ENCODE data around the gene TRIM4. TPM values are rescaled to one million over a fixed set of nuclear protein-coding genes. Genes with fewer than 3 reads are reported as not detected.
"Not testable (repeated sequence)": the region's sequence is repeated elsewhere in the genome, so short reads cannot be mapped to it uniquely, and the experiment has no call there.

The TRIM4 gene, protein sequence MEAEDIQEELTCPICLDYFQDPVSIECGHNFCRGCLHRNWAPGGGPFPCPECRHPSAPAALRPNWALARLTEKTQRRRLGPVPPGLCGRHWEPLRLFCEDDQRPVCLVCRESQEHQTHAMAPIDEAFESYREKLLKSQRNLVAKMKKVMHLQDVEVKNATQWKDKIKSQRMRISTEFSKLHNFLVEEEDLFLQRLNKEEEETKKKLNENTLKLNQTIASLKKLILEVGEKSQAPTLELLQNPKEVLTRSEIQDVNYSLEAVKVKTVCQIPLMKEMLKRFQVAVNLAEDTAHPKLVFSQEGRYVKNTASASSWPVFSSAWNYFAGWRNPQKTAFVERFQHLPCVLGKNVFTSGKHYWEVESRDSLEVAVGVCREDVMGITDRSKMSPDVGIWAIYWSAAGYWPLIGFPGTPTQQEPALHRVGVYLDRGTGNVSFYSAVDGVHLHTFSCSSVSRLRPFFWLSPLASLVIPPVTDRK
- 10 to 100 TPM; 41.2 to 42.2 TPM for total RNA-seq

DNA sequence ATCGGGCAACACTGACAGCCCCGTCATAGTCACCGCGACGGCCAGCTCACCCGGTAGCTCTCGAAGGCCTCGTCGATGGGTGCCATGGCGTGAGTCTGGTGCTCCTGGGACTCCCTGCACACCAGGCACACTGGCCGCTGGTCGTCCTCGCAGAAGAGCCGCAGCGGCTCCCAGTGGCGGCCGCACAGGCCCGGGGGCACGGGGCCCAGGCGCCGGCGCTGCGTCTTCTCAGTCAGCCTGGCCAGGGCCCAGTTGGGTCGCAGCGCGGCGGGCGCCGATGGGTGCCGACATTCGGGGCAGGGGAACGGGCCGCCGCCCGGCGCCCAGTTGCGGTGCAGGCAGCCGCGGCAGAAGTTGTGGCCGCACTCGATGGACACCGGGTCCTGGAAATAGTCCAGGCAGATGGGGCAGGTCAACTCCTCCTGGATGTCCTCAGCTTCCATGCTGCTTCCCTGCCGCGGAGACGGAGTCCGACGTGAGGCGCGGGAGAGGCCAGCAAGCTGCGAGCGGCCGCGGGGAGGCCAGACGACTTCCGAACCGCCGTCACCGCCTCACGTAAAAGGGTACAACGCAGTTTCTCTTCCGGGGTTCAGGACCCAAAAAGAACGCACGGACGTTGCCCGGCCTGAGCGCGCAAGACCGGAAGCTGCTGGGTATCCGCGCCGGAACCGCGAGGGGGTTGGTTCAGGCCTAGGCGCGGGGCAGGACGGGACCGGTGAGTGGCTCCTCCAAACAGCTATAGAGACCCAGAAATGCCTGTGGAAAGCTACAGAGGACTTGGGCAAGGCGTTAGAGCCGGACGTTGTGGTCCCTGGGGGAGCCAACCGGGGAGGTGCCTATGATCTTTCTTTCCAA lies at the start of gene TRIM4:
TRIM4 (minus strand) TSS at position 572 of the 855 bp plus-strand sequence; CDS start at position 443, 129 bp downstream.
- Mint-ChIP-seq H3K9me3 (no peaks in the 10 kb centered on the region), H3K4me3 (peak within 1 kb of the TSS; percentile 97), H3K27me3 (no peaks in the 10 kb centered on the region), H3K36me3 (peaks cover 35% of the 10 kb centered on the region), H3K27ac (peak within 1 kb of the TSS; percentile 96), H3K4me1 (peaks cover 44% of the 10 kb centered on the region)
- POLR2A ChIA-PET: interaction anchor here (0.6 to 2.6 kb wide), 19 partner anchors 10 to 446 kb away, joined by 3 to 16 read pairs (median 4); partner anchors contain the start of genes AP4M1, COPS6, GJC3 and LAMTOR4
- DNase-seq (peak; percentile 90), ATAC-seq (ENCODE audit: low read depth) (peak; percentile 98)

DNA sequence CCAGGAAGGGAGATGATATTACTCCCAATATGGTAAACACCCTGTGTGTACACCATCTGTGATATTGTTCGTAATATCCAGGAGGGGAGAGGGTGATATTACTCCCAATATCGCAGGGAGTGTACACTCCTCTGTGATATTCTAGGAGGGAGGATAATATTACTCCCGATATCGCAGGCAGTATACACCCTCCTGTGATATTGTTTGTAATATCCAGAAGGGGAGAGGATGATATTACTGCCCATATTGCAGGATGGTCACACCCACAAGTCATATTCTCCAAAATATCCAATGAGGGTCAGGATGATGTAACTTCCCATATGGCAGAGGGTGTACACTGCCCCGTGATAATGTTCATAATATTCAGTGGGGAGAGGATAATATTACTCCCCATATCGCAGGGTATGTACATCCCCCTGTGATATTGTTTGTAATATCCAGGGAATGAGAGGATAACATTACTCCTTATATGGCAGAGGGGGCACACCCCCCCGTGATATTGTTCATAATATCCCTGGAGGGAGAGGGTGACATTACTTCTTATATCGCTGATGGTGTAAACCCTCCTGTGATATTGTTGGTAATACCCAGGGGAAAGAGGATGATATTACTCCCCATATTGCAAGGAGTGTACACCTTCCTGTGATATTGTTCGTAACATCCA lies 39.4 kb upstream of the TRIM4 start:
- ATAC-seq (ENCODE audit: low read depth) (no peak), DNase-seq (no peak)
- peaks cover 1% of the 10 kb centered on the region for H3K4me1 Mint-ChIP-seq
- H3K27ac Mint-ChIP-seq: no peak overlapping the region
- H3K9me3 Mint-ChIP-seq: no peaks in the 10 kb centered on the region
- H3K4me3 Mint-ChIP-seq: no peak overlapping the region
- POLR2A ChIA-PET: no interaction called here
- peaks cover 25% of the 10 kb centered on the region for H3K27me3 Mint-ChIP-seq
- no peaks in the 10 kb centered on the region for H3K36me3 Mint-ChIP-seq

DNA sequence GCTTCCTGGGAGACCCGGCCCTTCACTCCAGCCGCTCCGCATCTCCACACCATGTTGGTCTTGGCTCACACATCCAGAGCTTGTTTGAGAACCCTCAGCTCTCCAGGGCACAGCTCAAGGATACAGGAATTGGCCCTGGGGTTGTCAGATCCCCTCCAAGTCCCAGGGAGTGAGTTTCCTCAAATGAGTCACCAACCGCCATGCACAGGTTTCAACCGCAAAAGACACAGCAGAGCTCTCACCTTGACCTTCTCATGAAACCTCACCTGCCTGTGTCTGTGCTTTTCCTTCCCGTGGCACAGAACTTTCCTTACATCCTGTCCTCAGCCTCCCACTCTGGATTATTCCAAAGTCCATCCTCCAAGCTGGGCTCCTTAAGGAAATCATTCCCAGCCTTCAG lies 35.9 kb upstream of the TRIM4 start:
- POLR2A ChIA-PET: no interaction called here
- Mint-ChIP-seq H3K4me3 (no peak overlapping the region), H3K27me3 (peaks cover 16% of the 10 kb centered on the region), H3K27ac (no peak overlapping the region), H3K36me3 (no peaks in the 10 kb centered on the region), H3K4me1 (peaks cover 4% of the 10 kb centered on the region), H3K9me3 (no peaks in the 10 kb centered on the region)
- DNase-seq (no peak), ATAC-seq (ENCODE audit: low read depth) (no peak)

DNA sequence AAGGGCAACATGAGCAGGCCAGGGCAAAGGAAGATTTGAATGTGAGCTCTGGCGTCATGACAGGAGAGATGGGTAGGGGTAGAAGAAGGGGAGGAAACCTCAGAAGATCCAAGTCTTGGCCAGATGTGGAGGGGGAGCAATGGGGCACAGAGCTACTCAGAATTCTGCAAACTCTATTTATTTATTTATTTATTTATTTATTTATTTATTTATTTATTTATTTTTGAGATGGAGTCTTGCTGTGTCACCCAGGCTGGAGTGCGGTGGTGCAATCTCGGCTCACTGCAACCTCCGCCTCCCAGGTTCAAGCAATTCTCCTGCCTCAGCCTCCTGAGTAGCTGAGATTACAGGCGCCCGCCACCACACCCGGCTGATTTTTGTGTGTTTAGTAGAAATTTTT lies 35.3 kb upstream of the TRIM4 start:
- H3K4me1 Mint-ChIP-seq; H3K27ac Mint-ChIP-seq; H3K36me3 Mint-ChIP-seq; DNase-seq; H3K4me3 Mint-ChIP-seq; ATAC-seq (ENCODE audit: low read depth); POLR2A ChIA-PET; H3K9me3 Mint-ChIP-seq: not testable (repeated sequence)
- H3K27me3 Mint-ChIP-seq: peaks cover 16% of the 10 kb centered on the region

DNA sequence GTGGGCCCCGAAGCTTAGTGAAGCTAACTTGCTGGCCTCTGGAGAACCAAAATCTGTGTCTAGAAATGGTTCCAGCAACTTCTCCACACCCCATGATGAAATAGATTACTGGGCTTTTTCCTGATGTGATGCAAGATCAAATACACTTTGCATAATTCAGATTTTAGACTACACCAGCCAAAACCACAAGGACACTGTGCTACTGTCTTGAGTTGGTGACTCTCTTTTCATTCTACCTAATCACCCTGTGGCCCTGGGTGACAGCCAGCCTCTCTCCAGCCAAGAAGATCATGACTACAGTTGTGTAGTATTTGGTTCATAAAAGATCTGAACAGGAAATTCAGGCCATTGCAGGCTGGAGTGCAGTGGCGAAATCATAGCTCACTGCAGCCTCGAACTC lies 34.3 kb upstream of the TRIM4 start:
- H3K4me1 Mint-ChIP-seq: peaks cover 4% of the 10 kb centered on the region
- H3K27ac Mint-ChIP-seq: no peak overlapping the region
- ATAC-seq (ENCODE audit: low read depth) (no peak), DNase-seq (no peak)
- POLR2A ChIA-PET: no interaction called here
- H3K9me3 Mint-ChIP-seq: no peaks in the 10 kb centered on the region
- H3K4me3 Mint-ChIP-seq: no peak overlapping the region
- no peaks in the 10 kb centered on the region for H3K36me3 Mint-ChIP-seq
- H3K27me3 Mint-ChIP-seq: peaks cover 16% of the 10 kb centered on the region

DNA sequence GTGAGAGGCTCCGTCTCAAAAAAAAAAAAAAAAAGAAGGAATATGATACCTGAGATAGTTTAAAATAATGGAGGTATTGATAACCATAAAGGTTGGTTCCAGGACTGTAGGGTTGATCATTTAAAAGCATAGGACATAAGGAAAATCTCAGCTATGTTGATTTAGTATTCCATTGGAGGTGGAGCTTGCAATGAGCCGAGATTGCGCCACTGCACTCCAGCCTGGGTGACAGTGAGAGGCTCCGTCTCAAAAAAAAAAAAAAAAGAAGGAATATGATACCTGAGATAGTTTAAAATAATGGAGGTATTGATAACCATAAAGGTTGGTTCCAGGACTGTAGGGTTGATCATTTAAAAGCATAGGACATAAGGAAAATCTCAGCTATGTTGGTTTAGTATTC lies 33.3 kb upstream of the TRIM4 start:
- H3K36me3 Mint-ChIP-seq; H3K4me3 Mint-ChIP-seq; POLR2A ChIA-PET; DNase-seq; H3K4me1 Mint-ChIP-seq; H3K27ac Mint-ChIP-seq; H3K9me3 Mint-ChIP-seq; ATAC-seq (ENCODE audit: low read depth): not testable (repeated sequence)
- peaks cover 16% of the 10 kb centered on the region for H3K27me3 Mint-ChIP-seq

DNA sequence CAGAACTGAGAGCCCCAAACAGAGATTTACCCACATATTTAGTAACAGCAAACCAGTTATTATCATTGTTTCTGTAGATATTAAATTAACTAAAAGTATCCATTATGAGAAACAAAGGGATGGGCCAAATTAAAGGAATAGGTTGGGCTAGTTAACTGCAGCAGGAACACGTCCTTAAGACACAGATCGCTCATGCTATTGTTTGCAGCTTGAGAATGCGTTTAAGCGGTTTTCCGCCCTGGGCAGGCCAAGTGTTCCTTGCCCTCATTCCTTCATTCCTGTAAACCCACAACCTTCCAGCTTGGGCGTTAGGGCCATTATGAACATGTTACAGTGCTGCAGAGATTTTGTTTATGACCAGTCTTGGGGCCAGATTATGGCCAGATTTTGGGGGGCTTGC lies 31.5 kb upstream of the TRIM4 start:
- H3K4me3 Mint-ChIP-seq; H3K9me3 Mint-ChIP-seq; DNase-seq; POLR2A ChIA-PET; H3K27ac Mint-ChIP-seq; H3K27me3 Mint-ChIP-seq; ATAC-seq (ENCODE audit: low read depth); H3K4me1 Mint-ChIP-seq; H3K36me3 Mint-ChIP-seq: not testable (repeated sequence)

DNA sequence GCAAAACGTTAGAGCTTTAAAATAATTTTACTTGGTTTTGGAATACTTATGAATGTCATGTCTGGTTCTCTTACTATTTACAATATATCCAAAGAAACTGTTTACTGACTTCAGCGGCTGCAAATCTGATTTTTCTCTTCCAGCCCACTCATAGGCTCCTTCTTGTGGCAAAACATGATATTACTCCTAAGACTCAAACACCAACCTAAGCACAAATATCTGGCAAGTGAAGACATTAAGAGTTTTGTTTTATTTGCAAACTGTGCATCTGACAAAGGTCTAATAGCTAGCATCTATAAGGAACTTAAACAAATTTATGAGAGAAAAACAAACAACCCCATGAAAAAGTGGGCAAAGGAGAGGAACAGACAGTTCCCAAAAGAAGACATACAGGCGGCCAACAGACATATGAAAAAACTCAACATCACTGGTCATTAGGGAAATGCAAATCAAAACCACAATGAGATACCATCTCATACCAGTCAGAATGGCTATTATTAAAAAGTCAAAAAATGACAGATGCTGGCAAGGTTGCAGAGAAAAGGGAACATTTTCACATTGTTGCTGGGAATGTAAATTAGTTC lies 30.4 kb upstream of the TRIM4 start:
- no peak overlapping the region for H3K27ac Mint-ChIP-seq
- ATAC-seq (ENCODE audit: low read depth) (no peak), DNase-seq (no peak)
- peaks cover 4% of the 10 kb centered on the region for H3K4me1 Mint-ChIP-seq
- no peak overlapping the region for H3K4me3 Mint-ChIP-seq
- POLR2A ChIA-PET: no interaction called here
- H3K27me3 Mint-ChIP-seq: peaks cover 3% of the 10 kb centered on the region
- no peaks in the 10 kb centered on the region for H3K9me3 Mint-ChIP-seq
- no peaks in the 10 kb centered on the region for H3K36me3 Mint-ChIP-seq

DNA sequence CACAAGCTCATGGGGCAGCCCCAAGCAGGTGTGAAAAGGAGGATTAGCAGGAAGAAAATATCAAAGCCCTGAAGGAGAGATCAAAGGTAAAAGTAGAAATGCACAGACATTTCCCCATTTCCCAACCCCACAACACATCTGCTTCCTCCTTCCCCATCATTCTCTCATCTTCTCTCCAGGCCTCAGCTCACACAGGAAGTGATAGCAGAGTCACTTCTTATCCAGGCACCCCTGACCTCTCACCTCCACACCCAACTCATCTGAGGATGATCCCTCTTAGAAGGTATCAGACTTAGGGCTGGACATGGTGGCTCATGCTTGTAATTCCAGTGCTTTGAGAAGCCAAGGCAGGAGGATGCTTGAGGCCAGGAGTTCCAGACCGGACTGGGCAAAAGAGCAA lies 28.3 kb upstream of the TRIM4 start:
- DNase-seq (no peak), ATAC-seq (ENCODE audit: low read depth) (no peak)
- POLR2A ChIA-PET: no interaction called here

DNA sequence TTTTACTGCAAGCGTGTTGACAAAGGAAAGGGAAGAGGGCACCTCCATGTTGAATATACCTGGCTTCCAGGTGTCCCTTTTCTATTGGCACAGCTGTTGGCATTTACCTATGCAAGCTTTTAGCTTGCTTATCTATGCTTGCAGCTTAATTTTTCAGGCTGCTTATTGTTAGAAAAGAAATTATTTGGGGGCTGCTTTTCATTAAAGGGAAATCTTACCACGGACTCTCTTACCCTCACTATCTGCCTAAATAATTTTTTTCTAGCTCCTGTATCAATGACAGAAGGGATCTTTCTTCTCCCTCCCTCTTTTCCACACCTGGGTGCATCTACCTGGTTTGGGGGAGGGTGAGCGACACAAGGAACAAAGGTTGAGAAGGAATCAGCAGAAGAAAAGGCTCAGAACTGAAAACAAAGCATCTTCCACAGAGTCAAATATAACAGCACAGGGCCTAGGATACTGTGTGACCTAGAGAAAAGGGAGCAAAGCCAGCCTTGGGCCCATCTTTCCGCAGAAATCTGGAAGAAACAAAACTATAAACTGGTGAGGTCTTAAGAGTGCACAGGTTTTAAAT lies 25.3 kb upstream of the TRIM4 start:
- Mint-ChIP-seq H3K4me1 (peaks cover 4% of the 10 kb centered on the region), H3K4me3 (no peak overlapping the region), H3K9me3 (no peaks in the 10 kb centered on the region), H3K36me3 (no peaks in the 10 kb centered on the region), H3K27me3 (peaks cover 5% of the 10 kb centered on the region), H3K27ac (no peak overlapping the region)
- DNase-seq: no peak
- ATAC-seq (ENCODE audit: low read depth): no peak
- POLR2A ChIA-PET: no interaction called here

More for the DNA sequence above, 28.3 kb upstream of the TRIM4 start:
- Mint-ChIP-seq H3K27me3 (peaks cover 3% of the 10 kb centered on the region), H3K4me1 (peaks cover 4% of the 10 kb centered on the region), H3K36me3 (no peaks in the 10 kb centered on the region), H3K9me3 (no peaks in the 10 kb centered on the region), H3K27ac (no peak overlapping the region), H3K4me3 (no peak overlapping the region)

DNA sequence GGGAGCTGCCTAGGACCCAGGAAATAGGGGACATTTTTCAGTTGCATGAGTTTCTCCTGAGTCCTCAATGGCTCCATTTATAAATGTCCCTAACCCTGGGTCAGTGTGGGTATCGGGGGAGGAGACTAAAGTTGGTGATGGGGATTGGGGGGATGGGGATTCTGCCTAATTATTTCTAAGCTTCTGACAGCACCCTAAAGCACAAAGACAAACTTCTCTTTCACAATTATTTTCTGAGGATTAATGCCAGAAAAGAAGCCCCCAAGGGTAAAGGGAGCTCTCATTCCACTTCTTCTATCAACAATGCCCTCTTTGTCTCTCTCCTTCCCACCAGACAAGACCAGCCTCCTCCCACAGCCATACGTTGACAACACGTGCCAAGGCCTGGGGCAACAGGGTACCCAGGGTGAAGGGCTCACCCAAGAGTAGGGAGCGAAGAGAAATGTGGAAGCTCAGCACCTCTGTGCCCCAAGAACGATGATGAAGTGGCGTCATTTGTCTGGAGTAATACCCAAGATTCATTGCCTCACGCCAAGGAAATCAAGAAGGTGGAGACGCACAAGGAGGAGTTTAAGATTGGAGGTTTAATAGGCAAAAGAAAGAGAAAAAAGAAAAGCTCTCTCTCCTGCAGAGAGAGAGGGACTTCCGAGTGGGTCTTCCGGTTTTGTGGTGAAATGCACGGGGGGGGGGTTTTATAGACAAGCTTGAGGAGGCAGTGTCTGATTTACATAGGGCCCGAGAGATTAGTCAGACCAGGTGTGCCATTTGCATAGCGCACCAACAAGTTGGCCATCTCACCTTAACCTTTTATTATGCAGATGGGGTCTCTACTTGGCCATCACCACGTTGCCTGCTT lies 24.5 kb upstream of the TRIM4 start:
- H3K27ac Mint-ChIP-seq: no peak overlapping the region
- H3K27me3 Mint-ChIP-seq: peaks cover 3% of the 10 kb centered on the region
- no peak for DNase-seq
- ATAC-seq (ENCODE audit: low read depth): no peak
- H3K4me3 Mint-ChIP-seq: peak overlapping the region; percentile 20
- no peaks in the 10 kb centered on the region for H3K9me3 Mint-ChIP-seq
- no peaks in the 10 kb centered on the region for H3K36me3 Mint-ChIP-seq
- H3K4me1 Mint-ChIP-seq: peaks cover 4% of the 10 kb centered on the region
- POLR2A ChIA-PET: interaction anchor here (0.6 kb wide), 1 partner anchor 297 kb away, joined by 4 read pairs; no protein-coding TSS in a partner anchor

DNA sequence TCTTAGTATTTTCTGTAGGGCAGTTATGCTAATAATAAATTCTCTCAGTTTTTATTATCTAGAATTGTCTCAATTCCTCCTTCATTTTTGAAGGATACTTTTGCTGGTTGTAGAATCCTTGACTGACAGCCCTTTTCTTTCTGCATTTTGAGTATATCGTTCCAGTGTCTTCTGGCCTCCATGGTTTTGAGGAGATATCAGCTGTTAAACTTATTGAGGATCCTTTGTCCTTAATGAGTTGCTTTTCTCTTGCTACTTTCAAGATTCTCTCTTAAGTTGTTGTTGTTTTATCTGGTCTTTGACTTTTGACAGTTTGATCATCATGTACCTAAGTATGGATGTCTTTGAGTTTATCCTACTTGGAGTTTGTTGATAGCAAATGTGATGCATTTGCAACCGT lies 19.0 kb upstream of the TRIM4 start:
- Mint-ChIP-seq H3K9me3 (peaks cover 3% of the 10 kb centered on the region), H3K27ac (no peak overlapping the region), H3K4me1 (peaks cover 8% of the 10 kb centered on the region), H3K36me3 (no peaks in the 10 kb centered on the region), H3K27me3 (peaks cover 10% of the 10 kb centered on the region), H3K4me3 (no peak overlapping the region)
- POLR2A ChIA-PET: no interaction called here
- ATAC-seq (ENCODE audit: low read depth): no peak
- DNase-seq: no peak

Data from activated naive CD8-positive, alpha-beta T cell treated with anti-CD3 and anti-CD28 coated beads, Interleukin-2, amount 10 ng/mL, durations not matched to agents 7 days and 5 days (primary cell).